ENCODE results near the gene RFESD.

DNA sequence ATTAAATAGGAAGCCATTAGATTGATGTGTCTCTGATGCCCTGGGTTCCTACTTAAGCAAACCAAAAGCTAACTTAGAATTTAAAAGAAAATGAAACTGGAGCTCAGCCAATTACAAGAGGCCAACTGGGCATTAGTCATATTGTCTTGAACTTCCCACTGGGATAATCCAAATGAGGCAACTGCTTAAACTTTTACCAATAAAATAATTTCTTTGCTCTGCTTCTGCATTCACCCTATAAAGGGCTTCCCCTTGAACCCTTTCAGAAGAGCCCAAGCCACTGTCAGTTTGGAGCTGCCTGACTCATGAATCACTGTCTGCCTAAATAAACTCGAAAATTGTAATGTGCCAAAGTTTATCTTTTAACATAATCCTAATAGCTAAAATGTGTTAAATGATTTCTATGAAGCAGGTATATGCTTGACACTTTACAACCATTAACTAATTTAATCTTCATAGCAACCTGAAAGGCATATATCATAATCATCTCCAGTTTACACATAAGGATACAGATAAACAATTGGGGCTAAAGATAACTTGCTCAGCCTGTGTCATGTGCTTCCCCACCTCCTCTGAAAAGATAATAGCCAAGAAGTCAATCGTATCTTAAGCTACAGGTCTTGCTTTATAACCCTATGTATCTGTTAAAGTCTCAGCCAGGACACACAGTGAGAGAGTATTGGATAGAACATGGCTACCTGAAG lies 15.2 kb upstream of the RFESD start:
- TF ChIP-seq, protein P1, sequence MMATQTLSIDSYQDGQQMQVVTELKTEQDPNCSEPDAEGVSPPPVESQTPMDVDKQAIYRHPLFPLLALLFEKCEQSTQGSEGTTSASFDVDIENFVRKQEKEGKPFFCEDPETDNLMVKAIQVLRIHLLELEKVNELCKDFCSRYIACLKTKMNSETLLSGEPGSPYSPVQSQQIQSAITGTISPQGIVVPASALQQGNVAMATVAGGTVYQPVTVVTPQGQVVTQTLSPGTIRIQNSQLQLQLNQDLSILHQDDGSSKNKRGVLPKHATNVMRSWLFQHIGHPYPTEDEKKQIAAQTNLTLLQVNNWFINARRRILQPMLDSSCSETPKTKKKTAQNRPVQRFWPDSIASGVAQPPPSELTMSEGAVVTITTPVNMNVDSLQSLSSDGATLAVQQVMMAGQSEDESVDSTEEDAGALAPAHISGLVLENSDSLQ (IDR thresholded peaks at IDR 0.05) = no peak
- no peak for TF ChIP-seq SP1 (IDR thresholded peaks at IDR 0.05)
- no peak for TF ChIP-seq FOXK2 (IDR thresholded peaks at IDR 0.05)
- no peak for TF ChIP-seq ELF4 (IDR thresholded peaks at IDR 0.05)
- TF ChIP-seq L3MBTL2 (conservative IDR thresholded peaks at IDR 0.05) = no peak
- TF ChIP-seq FOXM1 (IDR thresholded peaks at IDR 0.05; ENCODE audit: borderline replicate concordance) = no peak
- TF ChIP-seq SUZ12 (IDR thresholded peaks at IDR 0.05) = no peak
- TF ChIP-seq BHLHE40 (IDR thresholded peaks at IDR 0.05; ENCODE audit: borderline replicate concordance) = no peak
- TF ChIP-seq FOXA1 (IDR thresholded peaks at IDR 0.05) = no peak
- no peak for TF ChIP-seq ZNF384 (IDR thresholded peaks at IDR 0.05)

All from HEK293T (cell line).